Measurements from ENCODE around the gene DAZ1. TPM values are rescaled to one million over a fixed set of nuclear protein-coding genes. Genes with fewer than 3 reads are reported as not detected.
"Not testable (repeated sequence)": the region's sequence is repeated elsewhere in the genome, so short reads cannot be mapped to it uniquely, and the experiment has no call there.

Gene DAZ1
- total RNA-seq (not detected), polyA plus RNA-seq (not detected)
- long read RNA-seq, donor 1, result 0 reads
- long read RNA-seq, donor 2, result 0 reads

DNA sequence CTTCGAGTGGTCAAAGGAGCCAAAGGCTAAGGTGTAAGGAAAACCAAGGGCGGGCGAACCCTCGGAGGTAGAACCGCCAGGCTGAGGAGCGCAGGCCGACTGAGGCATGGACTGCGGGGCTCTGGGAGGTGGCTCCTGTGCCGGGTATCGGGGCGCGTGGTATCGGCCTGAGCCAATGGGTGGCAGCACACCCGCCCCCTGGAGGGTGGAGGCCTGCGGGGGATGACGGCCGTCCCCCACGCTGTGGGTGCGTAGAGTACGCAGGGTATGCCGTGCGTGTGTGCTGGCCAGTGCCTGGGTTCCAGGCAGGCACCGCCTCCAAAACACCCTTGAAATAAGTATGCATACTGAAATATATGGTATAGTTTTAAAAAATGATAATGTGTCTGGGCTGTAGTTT is at the start of gene DAZ1:
Gene DAZ1 (minus strand): TSS at position 101 of the 400 bp plus-strand sequence. CDS start 208 bp downstream, outside the sequence.
- DNase-seq; H3K4me3 ChIP-seq; H3K4me1 ChIP-seq; intact Hi-C loops (cut with DNase I; ENCODE audit: low total_unique reads); H3K36me3 ChIP-seq; H3K27me3 ChIP-seq (replicated peaks in 1 of 7); H3K27ac ChIP-seq; H3K9me3 ChIP-seq: not testable (repeated sequence)
- WGBS, 5 donors, result no CpG with 5 or more reads among the region's 23 CpGs

- no CpG with 5 or more reads among the region's 23 CpGs for WGBS, 5 donors
Measured at GRCh38 chrY:23219233-23219632, 20.4 kb upstream of the DAZ1 start, which contains the start of gene DAZ2. Gene DAZ2, plus strand, starts transcription at chrY:23219533. Its CDS starts 208 bp downstream, at chrY:23219741.

GRCh38 chrY:23210681-23211080 is 11.9 kb upstream of the DAZ1 start:
- no CpG with 5 or more reads among the region's 4 CpGs for WGBS, 5 donors
- H3K4me3 ChIP-seq; intact Hi-C loops (cut with DNase I; ENCODE audit: low total_unique reads); H3K4me1 ChIP-seq; H3K36me3 ChIP-seq; H3K9me3 ChIP-seq; DNase-seq; H3K27ac ChIP-seq; H3K27me3 ChIP-seq (replicated peaks in 1 of 7): not testable (repeated sequence)

More at GRCh38 chrY:23219233-23219632, 20.4 kb upstream of the DAZ1 start, which contains the start of gene DAZ2:
- H3K27ac ChIP-seq; intact Hi-C loops (cut with DNase I; ENCODE audit: low total_unique reads); H3K4me1 ChIP-seq; DNase-seq; H3K27me3 ChIP-seq (replicated peaks in 1 of 7); H3K4me3 ChIP-seq; H3K9me3 ChIP-seq; H3K36me3 ChIP-seq: not testable (repeated sequence)

- H3K36me3 ChIP-seq; H3K27ac ChIP-seq; intact Hi-C loops (cut with DNase I; ENCODE audit: low total_unique reads); DNase-seq; H3K27me3 ChIP-seq (replicated peaks in 1 of 7); H3K4me1 ChIP-seq; H3K9me3 ChIP-seq; H3K4me3 ChIP-seq: not testable (repeated sequence)
- 94% methylated on average over 2 of the region's 4 CpGs; no CpG with 5 or more reads in 4 of the 5 donors for WGBS, 5 donors
Measured at GRCh38 chrY:23209802-23210495, 11.1 kb upstream of the DAZ1 start.

DNA sequence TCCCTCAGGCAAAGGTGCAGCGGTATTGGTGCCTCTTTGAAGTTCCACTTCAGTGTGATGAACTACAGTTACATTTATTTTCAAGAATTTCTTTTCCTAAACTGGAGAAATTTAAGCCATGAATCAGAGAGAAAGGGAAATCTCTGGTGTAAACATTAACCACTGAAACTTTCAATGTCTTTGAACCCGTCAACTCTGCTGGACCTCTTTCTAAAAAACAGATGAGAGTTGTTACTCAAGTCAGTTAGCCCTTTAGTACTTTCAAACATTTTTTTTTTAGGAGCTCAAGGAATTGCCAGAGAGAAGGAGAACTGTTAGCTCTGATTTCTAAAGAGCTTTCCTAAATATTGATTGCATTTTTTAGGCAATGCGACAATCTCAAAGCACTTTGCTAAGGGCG is 8.6 kb upstream of the DAZ1 start:
- H3K27me3 ChIP-seq (replicated peaks in 1 of 7); H3K36me3 ChIP-seq; H3K9me3 ChIP-seq; intact Hi-C loops (cut with DNase I; ENCODE audit: low total_unique reads); H3K27ac ChIP-seq; H3K4me3 ChIP-seq; DNase-seq; H3K4me1 ChIP-seq: not testable (repeated sequence)
- no CpG with 5 or more reads among the region's 4 CpGs for WGBS, 5 donors

Other genes starting within 250 kb of the DAZ1 start
- gene BPY2, start 214.7 kb downstream of the DAZ1 start, total RNA-seq, result not detected
- not detected for gene BPY2, start 214.7 kb downstream of the DAZ1 start, polyA plus RNA-seq
- gene DAZ2, start 20.5 kb upstream of the DAZ1 start, total RNA-seq, result not detected
- gene DAZ2, start 20.5 kb upstream of the DAZ1 start, polyA plus RNA-seq, result not detected

Measured in spleen (tissue), 13 donors.